Inflammatory macrophage treated with lipopolysaccharide for 1 hour (primary cell): ENCODE results near the gene COPE.
A peak's percentile ranks its signal among the peaks of the same experiment; 100 is the strongest.

ENCODE experiments used
- DNase-seq, 2 donors: peaks; one replicate each; pipeline ENCODE4 v3.0.0-alpha.2; 2020 to 2022

The COPE gene

GRCh38 chr19:18889949-18890745, 29.0 kb downstream of the COPE start:
- no peak for DNase-seq

- no peak for DNase-seq
These were observed 32.2 kb downstream of the COPE start for GRCh38 chr19:18886972-18887371.

- DNase-seq: no peak
These were observed 35.5 kb downstream of the COPE start for GRCh38 chr19:18883526-18884304.

GRCh38 chr19:18881491-18881890, 37.7 kb downstream of the COPE start:
- no peak for DNase-seq

- peak in 1 of 2 donors; percentile 37 for DNase-seq
These were observed 39.4 kb downstream of the COPE start for GRCh38 chr19:18879579-18880373.

- DNase-seq: no peak
These were observed 40.2 kb downstream of the COPE start for GRCh38 chr19:18878858-18879578.

GRCh38 chr19:18878058-18878797, 41.0 kb downstream of the COPE start:
- DNase-seq: no peak

- DNase-seq: no peak
These were observed 42.3 kb downstream of the COPE start for GRCh38 chr19:18876865-18877264.

- no peak for DNase-seq
These were observed 43.5 kb downstream of the COPE start for GRCh38 chr19:18875726-18876125.

GRCh38 chr19:18871543-18871942, 47.6 kb downstream of the COPE start:
- DNase-seq: no peak

GRCh38 chr19:18870531-18871172, 48.5 kb downstream of the COPE start:
- peak in 1 of 2 donors; percentile 3 for DNase-seq

GRCh38 chr19:18869781-18870530, 49.2 kb downstream of the COPE start:
- no peak for DNase-seq

- DNase-seq: no peak
These were observed 50.1 kb downstream of the COPE start for GRCh38 chr19:18869023-18869618.

GRCh38 chr19:18868380-18869022, 50.7 kb downstream of the COPE start:
- DNase-seq: no peak

GRCh38 chr19:18867751-18868150, 51.4 kb downstream of the COPE start:
- DNase-seq: no peak

GRCh38 chr19:18867199-18867598, 52.0 kb downstream of the COPE start:
- no peak for DNase-seq

GRCh38 chr19:18866800-18867123, 52.4 kb downstream of the COPE start:
- no peak for DNase-seq

- peak; percentile 29 to 76 for DNase-seq
These were observed 53.0 kb downstream of the COPE start for GRCh38 chr19:18865973-18866799.
